Gastrocnemius medialis (tissue), 4 donors: ENCODE measurements around the gene CENPL.

ENCODE experiments used
- CTCF ChIP-seq, 5 experiments: fragments of 450-650 bp in 3 of 5; fragments of 200-600 bp in 2 of 5; sonication (generic) in 2 of 5; IDR thresholded peaks in 4 of 5; conservative IDR thresholded peaks in 1 of 5; 1 replicate in 4 of 5; 2 replicates in 1 of 5; pipeline ENCODE4 v1.5.1; 2016 to 2019; ENCODE audit warnings: antibody characterized with exemption in 5 of 5, mild to moderate bottlenecking in 3 of 5, moderate library complexity in 3 of 5
- POLR2A ChIP-seq, 2 donors: fragments of 450-650 bp; IDR thresholded peaks; one replicate each; pipeline ENCODE4 v1.6.1; 2017; ENCODE audit warnings: antibody characterized with exemption in 2 of 2, mild to moderate bottlenecking in 2 of 2, moderate library complexity in 2 of 2

- TF ChIP-seq CTCF (IDR thresholded peaks at IDR 0.05 in 4 of 5, conservative IDR thresholded peaks at IDR 0.05 in 1 of 5) (no peak), POLR2A (IDR thresholded peaks at IDR 0.05) (no peak)
These were observed 32.8 kb upstream of the CENPL start for GRCh38 chr1:173857363-173857917.
